Activated T-helper 1 cell treated with anti-CD3 and anti-CD28 coated beads, Interleukin-12 subunit alpha, Interleukin-12 subunit beta, Interleukin-2, Interleukin-4 antibody, amounts not matched to agents 30 ng/mL and 10 ng/mL and 1 ng/mL, durations not matched to agents 14 hours and 24 hours and 36 hours (primary cell): ENCODE results near the gene ALDH9A1. TPM values are rescaled to one million over a fixed set of nuclear protein-coding genes. Genes with fewer than 3 reads are reported as not detected.

Experiments
- DNase-seq: peaks from one replicate; pipeline ENCODE4 v3.0.0; 2021; ENCODE audit warnings: low spot score
- H3K27ac Mint-ChIP-seq: one replicate; pipeline ENCODE4 v1.8.0; 2021; ENCODE audit warnings: mild to moderate bottlenecking, mixed read lengths
- H3K27me3 Mint-ChIP-seq: one replicate; pipeline ENCODE4 v1.8.0; 2022; ENCODE audit warnings: mild to moderate bottlenecking, moderate library complexity, mixed read lengths; ENCODE audit not compliant: insufficient read depth
- H3K36me3 Mint-ChIP-seq: one replicate; pipeline ENCODE4 v1.8.0; 2021; ENCODE audit warnings: low read depth, mixed read lengths
- H3K4me1 Mint-ChIP-seq: one replicate; pipeline ENCODE4 v1.8.0; 2021; ENCODE audit warnings: low read depth, mixed read lengths
- H3K4me3 Mint-ChIP-seq: one replicate; pipeline ENCODE4 v1.8.0; 2021; ENCODE audit warnings: mild to moderate bottlenecking, moderate library complexity, mixed read lengths
- H3K9me3 Mint-ChIP-seq: one replicate; pipeline ENCODE4 v1.8.0; 2021; ENCODE audit warnings: mixed read lengths
- intact Hi-C: fragments of 100-400 bp; cut with micrococcal nuclease; formaldehyde crosslinking; loops from one replicate; pipeline ENCODE4 v1.15.1; 2024
- total RNA-seq: library from RNA; stranded (reverse); gene quantifications from 2 replicates; pipeline ENCODE4 v1.2.3, GENCODE V29; 2022

Gene ALDH9A1
- total RNA-seq, 1 donor from 2014 or later, result 41.7 TPM

DNA sequence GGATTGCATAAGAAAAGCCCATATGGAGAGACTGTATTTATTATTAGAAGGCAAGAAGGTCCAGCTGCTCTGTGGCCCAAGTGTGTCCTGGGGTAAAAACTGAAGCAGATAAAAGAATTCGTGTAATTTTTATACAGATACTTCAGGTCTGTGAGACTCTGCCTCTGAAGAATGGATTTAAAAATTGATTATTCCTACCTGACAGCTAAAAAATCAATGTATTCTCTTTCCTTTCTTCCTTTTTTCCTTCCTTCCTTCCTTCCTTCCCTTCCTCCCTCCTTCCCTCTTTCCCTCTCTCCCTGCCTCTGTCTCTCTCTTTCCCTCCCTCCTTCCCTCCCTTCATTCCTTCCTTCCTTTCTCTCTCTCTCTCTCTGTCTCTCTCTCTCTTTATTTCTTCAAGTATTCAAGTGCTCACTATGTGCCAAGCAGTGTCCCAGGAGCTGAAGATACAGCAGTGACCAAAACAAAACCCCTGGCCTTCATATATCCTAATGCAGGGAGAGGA, 78.7 kb downstream of the ALDH9A1 start:
- no peak for DNase-seq
- Mint-ChIP-seq H3K4me3 (no peak overlapping the region), H3K27me3 (peaks cover 44% of the 10 kb centered on the region), H3K36me3 (no peaks in the 10 kb centered on the region), H3K9me3 (no peaks in the 10 kb centered on the region), H3K4me1 (no peaks in the 10 kb centered on the region), H3K27ac (no peak overlapping the region)
- intact Hi-C loops, result no loop called here

DNA sequence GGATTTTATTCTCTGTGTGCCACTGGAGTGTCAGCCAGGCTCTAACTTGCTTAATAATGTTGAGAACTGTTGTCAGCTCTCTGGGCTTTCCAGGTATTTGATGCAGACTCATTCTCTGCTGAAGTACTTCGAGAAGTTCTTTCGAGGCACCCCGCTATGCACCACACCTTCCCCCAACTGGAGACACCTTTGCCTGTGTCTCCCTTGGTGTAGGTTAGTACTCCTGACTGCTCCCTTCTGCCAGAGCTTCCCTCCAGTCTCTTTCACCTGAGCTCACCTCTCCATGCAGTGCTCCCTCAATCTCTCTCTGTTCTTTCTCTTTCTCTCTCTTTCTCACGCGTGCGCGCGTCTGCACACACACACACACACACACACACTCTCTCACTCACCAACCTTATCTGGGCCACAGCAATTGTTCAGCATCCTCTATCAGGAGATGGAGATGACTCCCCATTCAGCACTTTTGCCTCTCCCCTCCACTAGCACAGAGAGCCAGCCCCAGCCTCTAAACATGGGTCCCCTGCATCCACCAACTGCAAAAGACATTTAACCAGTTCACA, 81.3 kb downstream of the ALDH9A1 start:
- no peaks in the 10 kb centered on the region for H3K36me3 Mint-ChIP-seq
- intact Hi-C loops, result no loop called here
- H3K4me1 Mint-ChIP-seq, result no peaks in the 10 kb centered on the region
- no peak overlapping the region for H3K4me3 Mint-ChIP-seq
- peaks cover 40% of the 10 kb centered on the region for H3K27me3 Mint-ChIP-seq
- no peak for DNase-seq
- no peak overlapping the region for H3K27ac Mint-ChIP-seq
- H3K9me3 Mint-ChIP-seq, result peaks cover 5% of the 10 kb centered on the region

DNA sequence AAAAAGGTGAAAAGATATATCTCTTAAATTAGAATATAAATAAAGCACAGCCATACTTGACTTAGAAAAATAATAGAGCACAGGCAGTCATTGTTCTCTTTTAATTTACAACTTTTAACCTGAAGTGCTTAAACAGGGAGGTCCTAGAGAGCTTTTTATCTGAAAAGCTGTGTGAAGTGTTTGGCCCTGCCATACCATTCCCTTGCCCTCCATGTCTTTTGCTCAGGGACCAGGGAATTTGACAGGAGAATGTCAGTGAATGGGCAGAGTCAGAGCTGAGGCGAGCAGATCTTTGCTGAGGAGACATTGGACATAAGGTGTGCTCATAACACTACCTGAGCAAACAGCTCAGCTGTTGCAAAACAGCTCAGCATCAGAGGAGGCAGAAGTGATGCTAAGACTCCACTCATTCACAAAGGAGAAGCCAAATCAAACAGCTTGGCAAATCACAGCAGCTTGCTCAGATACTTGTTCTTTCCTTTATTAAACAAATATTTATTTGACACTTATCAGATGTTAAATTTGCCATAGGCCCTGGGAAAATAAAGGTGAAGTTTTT, 82.2 kb downstream of the ALDH9A1 start:
- Mint-ChIP-seq H3K27ac (no peak overlapping the region), H3K27me3 (peaks cover 40% of the 10 kb centered on the region), H3K36me3 (no peaks in the 10 kb centered on the region), H3K9me3 (peaks cover 5% of the 10 kb centered on the region), H3K4me1 (no peaks in the 10 kb centered on the region), H3K4me3 (no peak overlapping the region)
- intact Hi-C loops, result no loop called here
- no peak for DNase-seq

Other genes with a start within 250 kb of the ALDH9A1 start
- gene LRRC52, start 154.6 kb downstream of the ALDH9A1 start, total RNA-seq, result not detected in 2 replicates
- gene MGST3, start 67.3 kb downstream of the ALDH9A1 start, total RNA-seq, result 23.3 and 25.1 TPM in 2 replicates
- gene TMCO1, start 70.3 kb upstream of the ALDH9A1 start, total RNA-seq, result 97.1 and 102 TPM in 2 replicates
- 109 and 112 TPM in 2 replicates for gene UCK2, start 129.1 kb upstream of the ALDH9A1 start, total RNA-seq